Lower lobe of right lung (tissue), 2 donors: ENCODE data around the gene FHAD1. TPM values are rescaled to one million over a fixed set of nuclear protein-coding genes. Genes with fewer than 3 reads are reported as not detected.
A peak's percentile ranks its signal among the peaks of the same experiment; 100 is the strongest.

Experiments
- ATAC-seq, 2 donors: fragments of 200-7000 bp; cut with Tn5 transposase; one replicate each; pipeline ENCODE4 v1.9.1; 2020 to 2022; ENCODE audit warnings: mild to moderate bottlenecking in 2 of 2, moderate library complexity in 2 of 2
- DNase-seq: peaks from one replicate; pipeline ENCODE4 v3.0.0-alpha.2; 2020
- H3K27ac ChIP-seq: fragments of 200-600 bp; one replicate; pipeline ENCODE4 v1.8.0; 2022
- H3K27me3 ChIP-seq: fragments of 200-600 bp; one replicate; pipeline ENCODE4 v1.8.0; 2022; ENCODE audit warnings: low read depth
- H3K36me3 ChIP-seq: fragments of 200-600 bp; one replicate; pipeline ENCODE4 v1.8.0; 2022; ENCODE audit warnings: mild to moderate bottlenecking
- H3K4me1 ChIP-seq: fragments of 200-600 bp; one replicate; pipeline ENCODE4 v1.8.0; 2022
- H3K4me3 ChIP-seq: fragments of 200-600 bp; one replicate; pipeline ENCODE4 v1.8.0; 2022; ENCODE audit warnings: mild to moderate bottlenecking
- H3K9me3 ChIP-seq: fragments of 200-600 bp; one replicate; pipeline ENCODE4 v1.8.0; 2022
- CTCF ChIP-seq: fragments of 200-600 bp; IDR thresholded peaks from one replicate; pipeline ENCODE4 v1.8.0; 2022; ENCODE audit warnings: antibody characterized with exemption, mild to moderate bottlenecking
- intact Hi-C: fragments of 100-400 bp; cut with DNase I; formaldehyde crosslinking; loops from one replicate; pipeline ENCODE4 v1.11.0; 2022
- total RNA-seq: library from RNA; stranded (reverse); fragmentation: NEBNext Ultra II Directional; extraction: Animal tissue kit (Norgen Biotek cat#: 25700); gene quantifications from one replicate; pipeline ENCODE4 v1.2.1, GENCODE V29; 2021
- donor health status: DM: no; HTN: yes; CAD: no; lungs with severe emphysema.

Gene FHAD1
- total RNA-seq, 1 donor from 2014 or later = 14.3 TPM

GRCh38 chr1:15236321-15236721 lies 10.7 kb upstream of the FHAD1 start:
- intact Hi-C loops = no loop called here
- H3K27ac ChIP-seq = no peak overlapping the region

GRCh38 chr1:15236746-15237145 lies 10.3 kb upstream of the FHAD1 start:
- intact Hi-C loops = no loop called here
- H3K4me1 ChIP-seq = no peaks in the 10 kb centered on the region
- no peak overlapping the region for H3K4me3 ChIP-seq
- TF ChIP-seq CTCF = no peak
- no peaks in the 10 kb centered on the region for H3K9me3 ChIP-seq
- DNase-seq (no peak), ATAC-seq (no peak)
- H3K36me3 ChIP-seq = no peaks in the 10 kb centered on the region
- H3K27ac ChIP-seq = no peak overlapping the region
- H3K27me3 ChIP-seq = no peaks in the 10 kb centered on the region

More at GRCh38 chr1:15236321-15236721, 10.7 kb upstream of the FHAD1 start:
- TF ChIP-seq CTCF = no peak
- H3K9me3 ChIP-seq = no peaks in the 10 kb centered on the region
- H3K36me3 ChIP-seq = no peaks in the 10 kb centered on the region
- no peaks in the 10 kb centered on the region for H3K4me1 ChIP-seq
- DNase-seq (no peak), ATAC-seq (peak in 1 of 2 donors; percentile 45)
- no peak overlapping the region for H3K4me3 ChIP-seq
- no peaks in the 10 kb centered on the region for H3K27me3 ChIP-seq

- H3K4me3 ChIP-seq = no peak overlapping the region
Observed at GRCh38 chr1:15238789-15239188, 8.2 kb upstream of the FHAD1 start.

GRCh38 chr1:15242766-15243165 lies 4.3 kb upstream of the FHAD1 start:
- DNase-seq (no peak), ATAC-seq (no peak)
- Histone ChIP-seq H3K36me3 (no peaks in the 10 kb centered on the region), H3K4me3 (no peak overlapping the region), H3K4me1 (peaks cover 22% of the 10 kb centered on the region), H3K27me3 (no peaks in the 10 kb centered on the region), H3K27ac (no peak overlapping the region), H3K9me3 (no peaks in the 10 kb centered on the region)
- no peak for TF ChIP-seq CTCF
- intact Hi-C loops = no loop called here

More at GRCh38 chr1:15238789-15239188, 8.2 kb upstream of the FHAD1 start:
- intact Hi-C loops = no loop called here
- Histone ChIP-seq H3K36me3 (no peaks in the 10 kb centered on the region), H3K9me3 (no peaks in the 10 kb centered on the region), H3K27ac (no peak overlapping the region), H3K4me1 (no peaks in the 10 kb centered on the region), H3K27me3 (no peaks in the 10 kb centered on the region)
- no peak for ATAC-seq
- TF ChIP-seq CTCF = no peak
- DNase-seq = no peak

- H3K27me3 ChIP-seq = no peaks in the 10 kb centered on the region
- DNase-seq = no peak
- ATAC-seq = no peak
- H3K27ac ChIP-seq = no peak overlapping the region
- TF ChIP-seq CTCF = no peak
- H3K9me3 ChIP-seq = no peaks in the 10 kb centered on the region
- peaks cover 29% of the 10 kb centered on the region for H3K4me1 ChIP-seq
- intact Hi-C loops = no loop called here
- no peaks in the 10 kb centered on the region for H3K36me3 ChIP-seq
- no peak overlapping the region for H3K4me3 ChIP-seq
Observed at GRCh38 chr1:15243275-15244043, 3.6 kb upstream of the FHAD1 start.
